ENCODE measurements around the gene FGFR2. TPM values are rescaled to one million over a fixed set of nuclear protein-coding genes. Genes with fewer than 3 reads are reported as not detected.

The FGFR2 gene
- total RNA-seq, 1 experiment from 2014 or later: 286 TPM

DNA sequence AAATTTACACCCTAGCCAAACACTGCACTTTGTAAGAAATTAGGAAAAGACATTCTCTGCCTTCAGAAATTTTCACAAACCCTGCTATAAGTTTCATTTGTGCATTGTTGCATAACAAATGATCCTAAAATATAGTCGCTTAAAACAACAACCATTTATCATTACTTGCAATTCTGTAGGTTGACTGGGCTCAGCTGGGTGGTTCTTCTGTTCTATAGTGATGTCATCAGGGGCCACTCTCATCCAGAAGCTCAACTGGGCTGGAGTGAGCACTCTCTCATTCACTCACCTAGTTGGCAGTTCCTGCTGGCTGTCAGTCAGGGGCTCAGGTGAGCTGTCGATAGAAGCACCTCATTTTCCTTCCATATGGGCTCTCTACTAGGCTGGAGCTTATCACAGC, 20.7 kb upstream of the FGFR2 start:
- Histone ChIP-seq H3K27me3 (replicated peaks; ENCODE audit: control insufficient read depth, insufficient read depth, low read length) (no peaks in the 10 kb centered on the region), H3K9me3 (peaks cover 28% of the 10 kb centered on the region), H3K36me3 (ENCODE audit: control insufficient read depth, insufficient read depth, low read length) (no peaks in the 10 kb centered on the region), H3K4me3 (ENCODE audit: low read depth, low read length) (no peak overlapping the region), H3K4me1 (no peaks in the 10 kb centered on the region)
- BruUV-seq (replicated peaks): no TSS peak
- Mint-ChIP-seq H3K27me3 (ENCODE audit: insufficient read depth, unreplicated experiment) (no peaks in the 10 kb centered on the region), H3K4me1 (ENCODE audit: low read depth, unreplicated experiment) (peaks cover 7% of the 10 kb centered on the region), H3K4me3 (ENCODE audit: unreplicated experiment) (no peak overlapping the region), H3K36me3 (ENCODE audit: insufficient read depth, unreplicated experiment) (no peaks in the 10 kb centered on the region), H3K27ac (ENCODE audit: unreplicated experiment) (no peak overlapping the region), H3K9me3 (ENCODE audit: unreplicated experiment) (peaks cover 19% of the 10 kb centered on the region)
- ChIA-PET POLR2A (no interaction called here), CTCF (no interaction called here)
- intact Hi-C loops (cut with micrococcal nuclease; ENCODE audit: unreplicated experiment): loop anchor here (10.0 kb wide), 1 partner anchor 286 kb away; no protein-coding TSS in a partner anchor
- DNase-seq: no peak
- TF ChIP-seq CTCF (IDR thresholded peaks at IDR 0.05; ENCODE audit: insufficient read depth in 1 of 2, low read depth in 1 of 2, low read length in 1 of 2, severe bottlenecking in 1 of 2, unreplicated experiment in 1 of 2): no peak

DNA sequence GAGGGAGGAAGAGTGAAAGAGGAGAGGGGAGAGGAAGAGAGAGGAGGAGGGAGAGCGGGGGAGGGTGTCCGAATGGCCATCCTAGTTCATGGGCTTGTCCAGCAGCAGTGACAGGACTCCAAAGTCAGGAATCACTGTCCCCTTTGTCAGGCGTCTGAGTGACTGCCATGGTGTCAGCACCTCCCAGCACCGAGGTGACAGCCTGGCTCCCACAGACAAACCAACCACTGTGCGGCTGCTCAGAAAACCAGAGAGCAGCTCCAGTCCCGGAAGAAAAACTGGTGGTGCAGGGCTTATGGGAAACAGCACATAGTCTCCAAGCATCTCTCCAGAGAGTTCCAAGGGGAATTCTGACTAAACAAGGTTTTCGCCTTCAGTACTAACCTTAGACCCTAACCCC, 18.9 kb upstream of the FGFR2 start:
- peaks cover 19% of the 10 kb centered on the region for H3K9me3 Mint-ChIP-seq (ENCODE audit: unreplicated experiment)
- POLR2A ChIA-PET: no interaction called here
- no peaks in the 10 kb centered on the region for H3K27me3 Mint-ChIP-seq (ENCODE audit: insufficient read depth, unreplicated experiment)
- Histone ChIP-seq H3K36me3 (ENCODE audit: control insufficient read depth, insufficient read depth, low read length) (no peaks in the 10 kb centered on the region), H3K4me1 (no peaks in the 10 kb centered on the region), H3K4me3 (ENCODE audit: low read depth, low read length) (no peak overlapping the region), H3K9me3 (peaks cover 28% of the 10 kb centered on the region), H3K27me3 (replicated peaks; ENCODE audit: control insufficient read depth, insufficient read depth, low read length) (no peaks in the 10 kb centered on the region)
- H3K4me3 Mint-ChIP-seq (ENCODE audit: unreplicated experiment): no peak overlapping the region
- no peaks in the 10 kb centered on the region for H3K36me3 Mint-ChIP-seq (ENCODE audit: insufficient read depth, unreplicated experiment)
- no peak for DNase-seq
- H3K27ac Mint-ChIP-seq (ENCODE audit: unreplicated experiment): no peak overlapping the region
- no TSS peak for BruUV-seq (replicated peaks)
- peaks cover 14% of the 10 kb centered on the region for H3K4me1 Mint-ChIP-seq (ENCODE audit: low read depth, unreplicated experiment)
- TF ChIP-seq CTCF (IDR thresholded peaks at IDR 0.05; ENCODE audit: insufficient read depth in 1 of 2, low read depth in 1 of 2, low read length in 1 of 2, severe bottlenecking in 1 of 2, unreplicated experiment in 1 of 2): no peak
- CTCF ChIA-PET: no interaction called here
- intact Hi-C loops (cut with micrococcal nuclease; ENCODE audit: unreplicated experiment): loop anchor here (10.0 kb wide), 1 partner anchor 288 kb away; no protein-coding TSS in a partner anchor

GRCh38 chr10:121616291-121616690, 18.0 kb upstream of the FGFR2 start:
- Mint-ChIP-seq H3K36me3 (ENCODE audit: insufficient read depth, unreplicated experiment) (peaks cover 4% of the 10 kb centered on the region), H3K4me3 (ENCODE audit: unreplicated experiment) (no peak overlapping the region), H3K27ac (ENCODE audit: unreplicated experiment) (no peak overlapping the region), H3K4me1 (ENCODE audit: low read depth, unreplicated experiment) (peaks cover 23% of the 10 kb centered on the region), H3K9me3 (ENCODE audit: unreplicated experiment) (peaks cover 19% of the 10 kb centered on the region), H3K27me3 (ENCODE audit: insufficient read depth, unreplicated experiment) (no peaks in the 10 kb centered on the region)
- BruUV-seq (replicated peaks): no TSS peak
- H3K9me3 ChIP-seq: peaks cover 28% of the 10 kb centered on the region
- no peaks in the 10 kb centered on the region for H3K27me3 ChIP-seq (replicated peaks; ENCODE audit: control insufficient read depth, insufficient read depth, low read length)
- no peak for TF ChIP-seq CTCF (IDR thresholded peaks at IDR 0.05; ENCODE audit: insufficient read depth in 1 of 2, low read depth in 1 of 2, low read length in 1 of 2, severe bottlenecking in 1 of 2, unreplicated experiment in 1 of 2)
- ChIA-PET CTCF (no interaction called here), POLR2A (no interaction called here)
- H3K4me3 ChIP-seq (ENCODE audit: low read depth, low read length): no peak overlapping the region
- no peak for DNase-seq
- intact Hi-C loops (cut with micrococcal nuclease; ENCODE audit: unreplicated experiment): loop anchor here (10.0 kb wide), 1 partner anchor 289 kb away; no protein-coding TSS in a partner anchor
- H3K4me1 ChIP-seq: peaks cover 7% of the 10 kb centered on the region
- H3K36me3 ChIP-seq (ENCODE audit: control insufficient read depth, insufficient read depth, low read length): no peaks in the 10 kb centered on the region
